ENCODE results near the gene APC2.

GRCh38 chr19:1514986-1515721 lies 65.2 kb downstream of the APC2 start:
- TF ChIP-seq CTCF (IDR thresholded peaks at IDR 0.05; ENCODE audit: low read depth, low read length, missing input control) (no peak), ATF3 (IDR thresholded peaks at IDR 0.05) (no peak), MAX (IDR thresholded peaks at IDR 0.05) (no peak), RXRA (IDR thresholded peaks at IDR 0.05) (no peak), RAD21 (IDR thresholded peaks at IDR 0.05) (no peak), YY1 (IDR thresholded peaks at IDR 0.05) (no peak), GABPA (IDR thresholded peaks at IDR 0.05 in 1 of 2, conservative IDR thresholded peaks at IDR 0.05 in 1 of 2) (no peak), TAF1 (conservative IDR thresholded peaks at IDR 0.05) (no peak), JUND (IDR thresholded peaks at IDR 0.05) (no peak), EGR1 (IDR thresholded peaks at IDR 0.05; ENCODE audit: low read depth in 2 of 2) (no peak), NR2F2 (IDR thresholded peaks at IDR 0.05) (no peak), REST (IDR thresholded peaks at IDR 0.05) (no peak), SP1 (IDR thresholded peaks at IDR 0.05) (no peak)
